HepG2 (cell line): ENCODE measurements around the gene EHD1. TPM values are rescaled to one million over a fixed set of nuclear protein-coding genes. Genes with fewer than 3 reads are reported as not detected.

ENCODE experiments used
- ASH2L ChIP-seq: fragments of 300-600, 200-600 bp; sonication (generic); IDR thresholded peaks from 2 replicates; pipeline ENCODE4 v1.7.0; 2017; ENCODE audit warnings: low read depth, mild to moderate bottlenecking, moderate library complexity, mixed read lengths, low read length; ENCODE audit not compliant: insufficient read length
- CTCF ChIP-seq: sonication (generic); formaldehyde crosslinking; IDR thresholded peaks from 2 replicates; pipeline ENCODE4 v1.5.0; 2020; ENCODE audit warnings: mild to moderate bottlenecking, missing genetic modification reagents, moderate library complexity
- ETV6 ChIP-seq: sonication (generic); formaldehyde crosslinking; conservative IDR thresholded peaks from 2 replicates; pipeline ENCODE4 v1.4.0; 2020; ENCODE audit warnings: missing genetic modification reagents
- FOXO1 ChIP-seq: sonication (generic); formaldehyde crosslinking; IDR thresholded peaks from 2 replicates; pipeline ENCODE4 v1.4.0; 2020; ENCODE audit warnings: missing genetic modification reagents
- MTA3 ChIP-seq: sonication (generic); formaldehyde crosslinking; IDR thresholded peaks from 2 replicates; pipeline ENCODE4 v1.4.0; 2020; ENCODE audit warnings: missing genetic modification reagents
- NRL ChIP-seq: sonication (generic); formaldehyde crosslinking; IDR thresholded peaks from 2 replicates; pipeline ENCODE4 v1.5.0; 2020; ENCODE audit warnings: missing genetic modification reagents, mild to moderate bottlenecking, moderate library complexity, borderline replicate concordance
- POGK ChIP-seq: sonication (generic); formaldehyde crosslinking; conservative IDR thresholded peaks from 2 replicates; pipeline ENCODE4 v1.8.0; 2022; ENCODE audit warnings: mild to moderate bottlenecking, moderate library complexity, missing genetic modification reagents
- PREB ChIP-seq: sonication (generic); formaldehyde crosslinking; IDR thresholded peaks from 2 replicates; pipeline ENCODE4 v1.4.0; 2020; ENCODE audit warnings: missing genetic modification reagents
- RARG ChIP-seq: sonication (generic); formaldehyde crosslinking; IDR thresholded peaks from 2 replicates; pipeline ENCODE4 v1.4.0; 2020; ENCODE audit warnings: low read depth, mild to moderate bottlenecking, missing genetic modification reagents
- TSC22D2 ChIP-seq: sonication (generic); formaldehyde crosslinking; IDR thresholded peaks from 2 replicates; pipeline ENCODE4 v1.5.1; 2020; ENCODE audit warnings: missing genetic modification reagents, mild to moderate bottlenecking, borderline replicate concordance
- ZNF136 ChIP-seq: sonication (generic); formaldehyde crosslinking; IDR thresholded peaks from 2 replicates; pipeline ENCODE4 v1.8.1; 2022; ENCODE audit warnings: low read depth, mild to moderate bottlenecking, moderate library complexity, missing genetic modification reagents
- ZNF142 ChIP-seq: sonication (generic); formaldehyde crosslinking; IDR thresholded peaks from 2 replicates; pipeline ENCODE4 v1.4.0; 2020; ENCODE audit warnings: missing genetic modification reagents
- ZNF281 ChIP-seq: sonication (generic); formaldehyde crosslinking; IDR thresholded peaks from 2 replicates; pipeline ENCODE4 v1.4.0; 2020; ENCODE audit warnings: missing genetic modification reagents, borderline replicate concordance
- ZSCAN22 ChIP-seq: sonication (generic); formaldehyde crosslinking; IDR thresholded peaks from 2 replicates; pipeline ENCODE4 v1.4.0; 2020; ENCODE audit warnings: mild to moderate bottlenecking, missing genetic modification reagents
- polyA plus RNA-seq, 8 experiments: library from polyadenylated mRNA; depleted of rRNA in 3 of 8; stranded (reverse) in 7 of 8; unstranded in 1 of 8; fragments of >200 nt; fragmentation: Illumina TruSeq in 4 of 8; extraction: Trizol in 4 of 8; gene quantifications; 2 replicates each; pipeline versions ENCODE4 v1.2.1 to v1.2.3, GENCODE V29; 2011 to 2016; ENCODE audit warnings: low read depth in 4 of 8, missing spikeins in 1 of 8, mixed read lengths in 1 of 8; ENCODE audit not compliant: insufficient read depth in 1 of 8
- total RNA-seq, 5 experiments: library from RNA; depleted of rRNA; stranded (reverse); fragments of >200 nt; fragmentation: Illumina TruSeq; extraction: Trizol; gene quantifications; 2 replicates each; pipeline ENCODE4 v1.2.3, GENCODE V29; 2016; ENCODE audit warnings: low read depth in 1 of 5

EHD1 gene
- total and polyA plus RNA-seq, 2 of the 13 experiments (the other 11 are each of a cell fraction or from before 2014, with no cell fraction given), result 23.6 to 26.6 TPM

- TF ChIP-seq ZNF142 (0 out of 2 replicates have a peak, but pooled peaks have one; percentile 25), NRL (CRISPR knock-in tag) (no peak), ZNF281 (CRISPR knock-in tag) (no peak), CTCF (CRISPR knock-in tag) (no peak), ZSCAN22 (CRISPR knock-in tag) (no peak), MTA3 (CRISPR knock-in tag) (no peak), ETV6 (no peak), RARG (CRISPR knock-in tag) (no peak), FOXO1 (CRISPR knock-in tag) (no peak), POGK (CRISPR knock-in tag) (no peak), PREB (CRISPR knock-in tag) (no peak), ZNF136 (no peak), ASH2L (no peak), TSC22D2 (no peak)
Measured at GRCh38 chr11:64891215-64891848, 12.9 kb upstream of the EHD1 start (continued).
